Karpas-422 (cell line): ENCODE results near the gene BAG3. TPM values are rescaled to one million over a fixed set of nuclear protein-coding genes. Genes with fewer than 3 reads are reported as not detected.

Experiments used
- DNase-seq: peaks from one replicate; pipeline ENCODE4 v3.0.0-alpha.2; 2015
- H2AFZ ChIP-seq: fragments of 200-600 bp; sonication (generic); 2 replicates; pipeline ENCODE4 v1.6.1; 2014; ENCODE audit warnings: antibody characterized with exemption, low read length, mixed read lengths
- H3K27ac ChIP-seq: fragments of 200-600 bp; sonication (generic); 2 replicates; pipeline ENCODE4 v1.5.1; 2014; ENCODE audit warnings: mild to moderate bottlenecking, low read length, moderate library complexity
- H3K27me3 ChIP-seq: fragments of 200-600 bp; sonication (generic); 2 replicates; pipeline ENCODE4 v1.6.1; 2014; ENCODE audit warnings: low read length, mixed read lengths
- H3K36me3 ChIP-seq: fragments of 200-600 bp; sonication (generic); 2 replicates; pipeline ENCODE4 v1.6.1; 2014; ENCODE audit warnings: low read length, mixed read lengths; ENCODE audit not compliant: insufficient read depth
- H3K4me1 ChIP-seq: fragments of 200-600 bp; sonication (generic); 2 replicates; pipeline ENCODE4 v1.6.1; 2014; ENCODE audit warnings: mild to moderate bottlenecking, low read length, mixed read lengths
- H3K4me2 ChIP-seq: fragments of 200-600 bp; sonication (generic); 2 replicates; pipeline ENCODE4 v1.6.1; 2014; ENCODE audit warnings: low read length, low read depth, mild to moderate bottlenecking; ENCODE audit not compliant: poor library complexity, severe bottlenecking
- H3K4me3 ChIP-seq: fragments of 200-600 bp; sonication (generic); 2 replicates; pipeline ENCODE4 v1.5.1; 2014; ENCODE audit warnings: mild to moderate bottlenecking, antibody characterized with exemption, low read length, mixed read lengths
- H3K79me2 ChIP-seq: fragments of 200-600 bp; sonication (generic); 2 replicates; pipeline ENCODE4 v1.6.1; 2014; ENCODE audit warnings: mild to moderate bottlenecking, low read length, mixed read lengths
- H3K9ac ChIP-seq: fragments of 200-600 bp; sonication (generic); 2 replicates; pipeline ENCODE4 v1.6.0; 2014; ENCODE audit warnings: low read length
- H3K9me2 ChIP-seq: fragments of 200-600 bp; sonication (generic), shearing (Covaris generic); replicated peaks from 2 replicates; pipeline ENCODE4 v1.6.0; 2014; ENCODE audit warnings: mild to moderate bottlenecking, low read length, moderate library complexity; ENCODE audit not compliant: insufficient read depth
- H3K9me3 ChIP-seq: fragments of 300-700, 200-600 bp; sonication (generic); 2 replicates; pipeline ENCODE4 v1.6.1; 2014; ENCODE audit warnings: low read length, mixed read lengths
- H4K20me1 ChIP-seq: fragments of 200-600 bp; sonication (generic); 2 replicates; pipeline ENCODE4 v1.6.1; 2014; ENCODE audit warnings: mild to moderate bottlenecking, antibody characterized with exemption, low read length, low read depth; ENCODE audit not compliant: insufficient read depth
- total RNA-seq: library from RNA; depleted of rRNA; stranded (reverse); fragments of >200 nt; shearing (Covaris generic); gene quantifications from 2 replicates; pipeline ENCODE4 v1.2.3, GENCODE V29; 2014; ENCODE audit warnings: low replicate concordance

BAG3 gene
- total RNA-seq, 1 experiment from 2014 or later: 1.4 TPM

DNA sequence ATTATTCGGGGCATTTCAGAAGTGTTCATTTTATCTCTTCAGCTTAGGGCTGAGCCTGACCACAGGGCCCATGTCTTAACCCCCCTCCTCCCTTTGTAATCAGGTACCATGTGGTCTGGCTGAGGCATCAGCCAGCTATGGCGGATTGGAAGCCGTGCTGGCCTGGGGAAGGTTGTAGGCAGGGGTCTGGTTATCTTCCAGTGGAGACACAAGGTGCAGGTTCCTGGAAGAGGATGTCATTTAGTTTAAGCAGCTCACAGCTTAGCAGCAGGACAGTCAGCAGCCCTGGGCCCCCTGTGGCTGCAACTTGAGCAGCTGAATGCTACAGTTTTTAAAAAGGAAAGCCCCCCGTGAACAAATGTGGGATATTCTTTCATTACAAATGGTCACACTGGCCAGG is 22.1 kb downstream of the BAG3 start:
- Histone ChIP-seq H4K20me1 (no peaks in the 10 kb centered on the region; the same call in 1 of the 2 replicates), H3K9me2 (no peaks in the 10 kb centered on the region), H3K27me3 (no peaks in the 10 kb centered on the region), H3K27ac (no peak overlapping the region), H3K4me1 (peaks cover 14% of the 10 kb centered on the region), H2AFZ (no peak overlapping the region), H3K4me2 (no peak overlapping the region), H3K36me3 (no peaks in the 10 kb centered on the region), H3K9me3 (no peaks in the 10 kb centered on the region), H3K4me3 (no peak overlapping the region), H3K9ac (no peak overlapping the region), H3K79me2 (no peaks in the 10 kb centered on the region)
- no peak for DNase-seq

DNA sequence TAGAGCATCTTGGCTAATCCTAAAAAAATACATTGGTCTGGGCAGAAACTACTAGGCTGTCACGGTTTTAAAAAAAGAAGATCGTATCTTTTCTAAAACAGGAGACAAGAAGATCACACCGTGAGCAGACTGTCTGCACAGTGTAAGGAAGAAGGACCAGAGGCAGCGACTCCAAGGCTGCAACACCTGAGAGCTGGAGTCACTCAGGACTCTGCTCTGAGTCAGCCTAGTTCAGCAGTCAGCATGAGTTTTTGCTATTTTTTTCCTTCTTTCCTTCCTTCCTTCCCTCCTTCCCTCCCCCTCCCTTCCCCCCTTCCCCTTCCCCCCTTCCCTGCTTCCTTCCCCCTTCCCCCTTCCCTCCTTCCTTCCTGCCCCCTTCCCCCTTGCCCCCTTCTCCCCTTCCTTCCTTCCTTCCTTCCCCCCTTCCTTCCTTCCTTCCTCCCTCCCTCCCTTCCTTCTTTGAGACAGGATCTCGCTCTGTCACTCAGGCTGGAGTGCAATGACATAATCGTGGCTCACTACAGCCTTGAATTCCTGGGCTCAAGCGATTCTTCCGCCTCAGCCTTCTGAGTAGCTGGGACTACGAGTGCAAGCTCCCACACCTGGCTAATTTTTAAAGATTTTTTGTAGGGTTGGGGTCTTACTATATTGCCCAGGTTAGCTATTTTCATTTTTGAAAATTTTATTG is 24.4 kb downstream of the BAG3 start:
- no peaks in the 10 kb centered on the region for H3K4me1 ChIP-seq
- no peaks in the 10 kb centered on the region for H3K27me3 ChIP-seq
- no peak overlapping the region for H3K4me2 ChIP-seq
- H2AFZ ChIP-seq: no peak overlapping the region
- no peak for DNase-seq
- H3K4me3 ChIP-seq: no peak overlapping the region
- H3K9me3 ChIP-seq: no peaks in the 10 kb centered on the region
- no peaks in the 10 kb centered on the region for H3K79me2 ChIP-seq
- H4K20me1 ChIP-seq: no peaks in the 10 kb centered on the region; the same call in 1 of the 2 replicates
- no peak overlapping the region for H3K9ac ChIP-seq
- H3K27ac ChIP-seq: no peak overlapping the region
- no peaks in the 10 kb centered on the region for H3K36me3 ChIP-seq
- H3K9me2 ChIP-seq: no peaks in the 10 kb centered on the region

DNA sequence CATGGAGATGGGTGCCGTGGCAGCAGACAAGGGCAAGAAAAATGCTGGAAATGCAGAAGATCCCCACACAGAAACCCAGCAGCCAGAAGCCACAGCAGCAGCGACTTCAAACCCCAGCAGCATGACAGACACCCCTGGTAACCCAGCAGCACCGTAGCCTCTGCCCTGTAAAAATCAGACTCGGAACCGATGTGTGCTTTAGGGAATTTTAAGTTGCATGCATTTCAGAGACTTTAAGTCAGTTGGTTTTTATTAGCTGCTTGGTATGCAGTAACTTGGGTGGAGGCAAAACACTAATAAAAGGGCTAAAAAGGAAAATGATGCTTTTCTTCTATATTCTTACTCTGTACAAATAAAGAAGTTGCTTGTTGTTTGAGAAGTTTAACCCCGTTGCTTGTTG is 25.9 kb downstream of the BAG3 start:
- DNase-seq: no peak
- Histone ChIP-seq H4K20me1 (no peaks in the 10 kb centered on the region; the same call in 1 of the 2 replicates), H3K9me3 (no peaks in the 10 kb centered on the region), H3K9ac (no peak overlapping the region), H3K79me2 (no peaks in the 10 kb centered on the region), H2AFZ (no peak overlapping the region), H3K27ac (no peak overlapping the region), H3K4me2 (no peak overlapping the region), H3K27me3 (no peaks in the 10 kb centered on the region), H3K4me1 (no peaks in the 10 kb centered on the region), H3K4me3 (no peak overlapping the region), H3K9me2 (no peaks in the 10 kb centered on the region), H3K36me3 (no peaks in the 10 kb centered on the region)

DNA sequence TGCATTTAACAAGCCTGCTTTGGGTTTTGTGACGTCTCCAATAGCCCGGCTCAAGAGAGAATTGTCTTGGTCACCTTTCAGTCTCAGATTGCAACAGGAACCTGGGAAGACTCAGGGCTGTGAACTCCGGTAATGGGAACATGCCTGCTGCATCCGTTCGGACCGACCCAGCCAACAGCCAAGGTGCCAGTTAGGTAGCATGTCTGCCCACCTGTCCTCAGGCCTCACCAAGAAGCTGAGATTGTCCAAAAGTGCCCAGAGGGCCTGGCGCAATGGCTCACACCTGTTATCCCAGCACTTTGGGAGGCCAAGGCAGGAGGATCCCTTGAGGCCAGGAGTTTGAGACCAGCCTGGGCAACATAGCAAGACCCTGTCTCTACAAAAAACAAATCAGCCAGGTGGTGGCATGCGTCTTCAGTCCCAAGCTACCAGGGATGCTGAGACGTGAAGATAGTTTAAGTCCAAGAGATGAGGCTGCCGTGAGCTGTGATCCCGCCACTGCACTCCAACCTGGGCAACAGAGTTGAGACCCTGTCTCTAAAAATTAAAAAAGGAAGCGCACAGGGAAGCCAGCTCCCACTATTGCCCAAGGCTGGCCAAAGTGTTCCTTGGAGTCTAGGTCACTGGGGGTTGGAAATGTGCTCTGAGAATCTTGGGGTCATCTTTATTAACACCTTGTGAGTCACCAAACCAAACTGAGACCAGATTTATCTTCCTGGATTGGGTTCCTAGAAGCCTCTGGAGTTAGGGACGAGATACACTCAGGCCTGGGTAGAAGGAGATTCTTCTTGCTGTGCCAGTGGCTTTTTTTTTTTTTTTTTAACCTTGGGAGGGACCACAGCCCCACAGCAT is 26.9 kb downstream of the BAG3 start:
- Histone ChIP-seq H3K4me2 (no peak overlapping the region), H3K9ac (no peak overlapping the region), H3K27ac (no peak overlapping the region), H3K36me3 (no peaks in the 10 kb centered on the region), H3K4me3 (no peak overlapping the region), H3K4me1 (no peaks in the 10 kb centered on the region), H3K27me3 (no peaks in the 10 kb centered on the region), H3K9me3 (no peaks in the 10 kb centered on the region), H3K79me2 (no peaks in the 10 kb centered on the region), H3K9me2 (no peaks in the 10 kb centered on the region), H2AFZ (no peak overlapping the region), H4K20me1 (no peaks in the 10 kb centered on the region; the same call in 1 of the 2 replicates)
- no peak for DNase-seq

DNA sequence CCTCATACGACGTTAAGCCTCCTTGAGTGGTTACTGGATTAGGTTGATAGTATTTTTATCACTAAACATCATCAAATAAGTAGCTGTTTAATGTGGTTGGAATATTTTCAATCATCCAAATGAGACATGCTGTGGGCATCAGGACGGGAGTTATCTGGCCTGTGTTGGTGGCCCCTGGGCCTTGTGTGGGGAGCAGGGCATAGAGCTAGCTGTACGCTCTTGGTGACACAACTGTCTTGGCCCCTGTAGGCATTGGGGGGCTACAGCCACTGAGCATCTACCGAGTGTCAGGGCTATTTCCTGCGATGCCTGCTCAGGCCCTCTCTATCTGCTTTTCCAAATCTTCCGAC is 28.3 kb downstream of the BAG3 start:
- peaks cover 4% of the 10 kb centered on the region for H3K4me1 ChIP-seq
- no peaks in the 10 kb centered on the region for H3K9me2 ChIP-seq
- no peak overlapping the region for H3K4me3 ChIP-seq
- H2AFZ ChIP-seq: no peak overlapping the region
- no peak overlapping the region for H3K27ac ChIP-seq
- no peak overlapping the region for H3K4me2 ChIP-seq
- no peaks in the 10 kb centered on the region for H3K36me3 ChIP-seq
- H3K9ac ChIP-seq: no peak overlapping the region
- no peaks in the 10 kb centered on the region for H3K79me2 ChIP-seq
- H3K9me3 ChIP-seq: no peaks in the 10 kb centered on the region
- no peaks in the 10 kb centered on the region for H4K20me1 ChIP-seq
- no peaks in the 10 kb centered on the region for H3K27me3 ChIP-seq
- no peak for DNase-seq

DNA sequence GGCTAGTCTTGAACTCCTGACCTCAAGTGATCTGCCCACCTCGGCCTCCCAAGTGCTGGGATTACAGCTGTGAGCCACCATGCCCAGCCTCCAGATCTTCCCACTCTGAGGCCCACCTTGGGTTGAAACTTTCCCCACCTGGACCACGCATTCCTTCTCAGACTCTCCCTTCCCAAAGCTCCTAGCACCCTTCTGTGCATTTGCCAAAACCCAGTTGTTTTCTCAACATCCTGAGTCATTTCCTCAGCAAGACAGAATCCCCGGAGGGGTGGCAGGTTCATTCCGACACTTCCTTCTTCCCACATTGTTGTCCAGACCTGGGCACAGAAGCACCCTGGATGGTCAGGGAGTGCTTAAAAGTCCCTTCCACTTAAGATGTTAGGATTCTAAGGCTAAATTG is 28.9 kb downstream of the BAG3 start:
- no peak for DNase-seq
- H3K9ac ChIP-seq: no peak overlapping the region
- no peak overlapping the region for H3K4me2 ChIP-seq
- no peaks in the 10 kb centered on the region for H3K79me2 ChIP-seq
- H3K27me3 ChIP-seq: no peaks in the 10 kb centered on the region
- no peak overlapping the region for H3K4me3 ChIP-seq
- no peak overlapping the region for H3K27ac ChIP-seq
- H4K20me1 ChIP-seq: no peaks in the 10 kb centered on the region
- H3K36me3 ChIP-seq: no peaks in the 10 kb centered on the region
- H3K9me2 ChIP-seq: no peaks in the 10 kb centered on the region
- no peaks in the 10 kb centered on the region for H3K9me3 ChIP-seq
- H3K4me1 ChIP-seq: peaks cover 4% of the 10 kb centered on the region
- H2AFZ ChIP-seq: no peak overlapping the region

DNA sequence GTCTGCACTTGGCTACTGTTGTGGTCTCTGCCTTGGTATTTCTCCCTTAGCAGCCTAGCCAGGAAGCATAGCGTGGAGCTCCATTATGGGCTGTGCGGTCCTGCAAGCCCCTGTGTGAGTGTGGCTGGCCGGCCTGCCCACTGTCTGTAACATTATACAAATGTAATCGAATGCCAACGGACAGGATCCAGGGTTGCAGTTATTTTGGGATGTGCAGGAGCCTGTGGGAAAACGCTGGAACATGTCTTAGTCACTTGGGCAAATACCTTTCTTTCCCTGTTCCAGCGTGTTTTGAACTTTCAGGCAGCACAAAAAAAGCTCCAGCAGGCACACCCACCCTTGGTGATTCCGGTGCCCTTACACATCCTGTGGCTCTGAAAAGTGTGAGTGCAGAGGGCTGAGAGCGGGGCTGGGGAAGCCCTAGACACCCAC is 29.5 kb downstream of the BAG3 start:
- Histone ChIP-seq H3K4me1 (peaks cover 6% of the 10 kb centered on the region), H3K36me3 (no peaks in the 10 kb centered on the region), H3K27ac (no peak overlapping the region), H4K20me1 (no peaks in the 10 kb centered on the region), H3K9me2 (no peaks in the 10 kb centered on the region), H3K27me3 (no peaks in the 10 kb centered on the region), H3K9me3 (no peaks in the 10 kb centered on the region), H2AFZ (no peak overlapping the region), H3K4me3 (no peak overlapping the region), H3K9ac (no peak overlapping the region), H3K4me2 (no peak overlapping the region), H3K79me2 (no peaks in the 10 kb centered on the region)
- DNase-seq: no peak

DNA sequence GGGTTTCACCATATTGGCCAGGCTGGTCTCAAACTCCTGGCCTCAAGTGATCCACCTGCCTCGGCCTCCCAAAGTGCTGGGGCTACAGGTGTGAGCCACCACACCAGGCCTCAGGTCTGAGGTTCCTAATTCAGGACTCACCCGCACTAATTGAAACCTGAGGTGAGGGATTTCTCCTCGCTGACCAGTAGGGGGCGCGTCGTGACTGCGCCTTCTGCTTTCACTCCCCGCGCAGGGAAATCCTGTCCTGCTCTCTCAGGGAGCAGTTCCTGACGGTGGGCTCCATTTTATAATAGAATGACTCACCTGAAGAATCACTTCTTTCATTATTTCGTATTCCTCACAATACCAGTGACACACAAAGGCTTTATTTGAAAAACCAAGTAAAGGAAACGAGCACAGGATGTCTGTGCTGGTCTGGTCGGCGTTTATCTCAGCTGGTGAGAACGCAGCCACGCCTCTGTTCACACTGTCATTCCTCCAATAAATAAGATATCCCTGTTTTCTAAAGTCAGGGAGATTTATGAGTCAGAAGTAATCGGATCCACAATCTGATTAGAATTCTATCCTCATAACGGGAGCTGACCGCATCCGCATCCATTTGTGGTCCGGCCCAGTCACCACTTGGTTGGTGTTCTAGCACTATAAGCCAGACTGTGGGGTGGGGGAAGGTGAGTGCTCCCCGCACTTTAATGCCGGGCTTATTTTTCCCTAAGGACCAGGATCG is 35.4 kb downstream of the BAG3 start:
- Histone ChIP-seq H3K9ac (no peak overlapping the region), H3K27me3 (no peaks in the 10 kb centered on the region), H3K4me1 (peaks cover 7% of the 10 kb centered on the region), H4K20me1 (no peaks in the 10 kb centered on the region), H3K9me2 (no peaks in the 10 kb centered on the region), H3K36me3 (no peaks in the 10 kb centered on the region), H3K9me3 (no peaks in the 10 kb centered on the region), H2AFZ (no peak overlapping the region), H3K4me3 (no peak overlapping the region), H3K27ac (no peak overlapping the region), H3K79me2 (no peaks in the 10 kb centered on the region), H3K4me2 (no peak overlapping the region)
- DNase-seq: peak; percentile 86
